DMS114 treated with DMSO at 0.1 percent for 48 hours (cell line): ENCODE measurements around the gene PAIP2.
"Not testable (repeated sequence)": the region's sequence is repeated elsewhere in the genome, so short reads cannot be mapped to it uniquely, and the experiment has no call there.

Experiments
- DNase-seq: peaks from one replicate; lab custom pipeline; 2025; ENCODE audit not compliant: unreplicated experiment; lab: John Stamatoyannopoulos, UW

PAIP2 gene

DNA sequence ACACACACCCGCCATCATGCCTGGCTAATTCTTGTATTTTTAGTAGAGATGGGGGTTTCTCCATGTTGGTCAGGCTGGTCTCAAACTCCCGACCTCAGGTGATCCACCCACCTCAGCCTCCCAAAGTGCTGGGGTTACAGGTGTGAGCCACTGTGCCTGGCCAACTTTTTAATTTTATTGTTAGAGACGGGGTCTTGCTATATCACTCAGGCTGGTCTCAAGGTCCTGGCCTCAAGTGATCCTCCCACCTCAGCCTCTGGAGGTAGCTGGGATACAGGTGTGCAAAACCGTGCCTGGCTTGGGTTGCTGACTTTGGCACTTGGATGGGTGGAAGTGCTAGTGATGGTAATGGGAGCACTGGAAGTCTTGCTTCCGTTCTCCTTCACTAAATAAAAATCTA, 67.5 kb downstream of the PAIP2 start:
- DNase-seq: not testable (repeated sequence)

DNA sequence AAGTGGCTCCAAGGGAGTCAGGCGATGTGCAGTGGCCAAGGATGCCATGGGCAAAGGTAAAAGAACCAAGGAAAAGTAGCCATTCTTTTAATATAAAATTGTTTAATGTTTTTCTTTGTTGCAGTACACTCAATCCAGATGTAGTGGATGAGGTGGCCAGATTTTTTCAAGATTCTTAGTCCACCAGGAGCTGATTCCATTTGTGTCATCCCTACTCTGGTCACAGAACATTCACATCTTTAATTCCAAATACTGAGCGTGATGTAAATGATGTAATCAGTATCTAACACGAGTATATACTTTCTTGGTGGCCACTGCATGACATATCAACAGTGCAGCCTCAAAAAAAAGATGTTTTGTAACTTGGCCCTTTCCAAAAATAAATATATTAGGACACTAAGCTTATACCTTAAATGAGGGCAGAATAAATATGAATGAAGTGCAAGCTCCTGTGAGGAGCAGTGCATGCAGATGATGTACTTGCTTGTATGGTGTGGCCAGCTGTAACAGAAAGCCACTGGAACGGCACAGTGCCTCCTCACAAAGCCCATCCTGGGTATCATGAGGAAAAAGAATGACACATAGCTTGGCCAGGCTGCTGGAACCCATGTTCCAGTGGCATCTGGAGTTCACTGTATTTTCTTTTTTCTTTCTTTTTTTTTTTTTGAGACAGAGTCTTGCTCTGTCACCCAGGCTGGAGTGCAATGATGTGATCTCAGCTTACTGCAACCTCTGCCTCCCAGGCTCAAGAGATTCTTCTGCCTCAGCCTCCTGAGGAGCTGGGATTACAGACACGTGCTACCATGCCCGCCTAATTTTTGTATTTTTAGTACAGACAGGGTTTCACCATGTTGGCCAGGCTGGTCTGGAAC, 68.7 kb downstream of the PAIP2 start:
- no peak for DNase-seq

DNA sequence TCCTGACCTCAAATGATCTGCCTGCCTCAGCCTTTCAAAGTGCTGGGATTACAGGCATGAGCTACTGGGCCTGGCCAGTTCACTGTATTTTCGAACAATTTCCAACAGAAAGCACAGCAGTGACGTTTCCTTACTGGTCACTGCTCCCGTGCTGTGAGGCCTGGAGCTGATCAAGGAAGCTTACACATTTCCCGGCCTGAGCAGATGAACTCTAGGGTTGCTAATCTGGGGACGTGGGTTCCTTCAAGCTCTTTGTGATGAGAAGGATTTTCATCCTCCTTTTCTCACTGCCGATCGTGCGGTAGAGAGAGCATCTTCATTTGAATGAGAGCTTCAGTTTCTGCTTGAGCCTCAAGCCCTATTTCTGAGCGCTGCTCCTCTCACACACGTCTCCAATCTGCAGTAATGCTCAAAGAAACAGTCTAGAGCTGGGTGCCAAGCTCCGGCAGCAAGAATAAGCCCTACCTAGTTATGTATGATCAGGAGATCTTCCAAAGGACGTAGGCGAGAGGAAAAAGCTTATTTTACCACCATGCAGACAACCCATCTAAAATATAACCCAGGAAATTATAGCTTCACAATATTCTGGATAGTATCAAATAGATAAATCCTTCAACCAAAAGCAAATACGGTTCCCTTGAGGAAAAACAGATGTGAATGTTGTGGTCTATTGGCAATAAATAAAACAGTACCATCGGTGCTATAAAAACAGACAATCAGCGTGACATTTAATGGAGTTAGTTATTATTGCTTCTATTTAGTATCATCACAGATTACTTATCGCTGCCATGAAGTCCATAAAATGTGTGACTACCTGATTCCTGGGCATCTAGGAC, 69.6 kb downstream of the PAIP2 start:
- no peak for DNase-seq

DNA sequence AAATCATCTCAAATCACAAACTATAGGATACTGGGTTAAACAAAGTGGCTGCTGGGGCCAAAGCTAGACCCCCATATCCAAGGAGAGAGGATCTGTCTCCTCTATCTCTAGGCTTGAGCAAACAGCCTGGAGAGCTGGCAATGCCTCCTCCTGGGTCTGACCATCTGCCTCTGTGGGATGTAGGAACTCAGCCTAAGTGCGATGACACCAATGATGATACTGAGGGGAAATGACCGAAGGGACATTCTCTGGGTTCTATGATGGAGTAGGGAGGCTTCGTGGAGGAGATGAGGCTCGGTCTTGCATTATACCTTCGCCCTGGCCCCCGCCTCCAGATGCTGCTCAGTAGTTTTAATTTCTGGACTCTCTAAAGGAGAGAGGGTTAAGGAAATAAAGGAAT, 71.5 kb downstream of the PAIP2 start:
- no peak for DNase-seq

DNA sequence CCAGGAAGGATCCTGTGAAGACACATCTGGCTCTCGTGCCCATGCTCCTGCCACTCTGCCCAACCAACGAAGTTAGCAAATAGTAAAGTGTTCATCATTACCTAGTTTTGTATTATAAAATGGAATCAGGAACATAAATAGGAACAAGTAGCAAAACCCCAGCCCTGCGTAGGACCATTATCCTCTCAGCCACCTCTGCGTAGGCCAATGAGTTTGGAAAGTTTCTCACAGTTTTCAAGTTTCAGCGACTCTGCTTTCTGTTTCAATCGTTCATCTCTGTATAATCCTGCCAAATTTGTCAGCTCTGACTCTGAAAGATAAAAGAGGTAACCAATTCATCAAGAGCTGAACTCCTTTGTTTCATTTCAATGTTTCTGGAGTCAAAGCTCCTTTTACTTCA, 72.3 kb downstream of the PAIP2 start:
- DNase-seq: no peak

DNA sequence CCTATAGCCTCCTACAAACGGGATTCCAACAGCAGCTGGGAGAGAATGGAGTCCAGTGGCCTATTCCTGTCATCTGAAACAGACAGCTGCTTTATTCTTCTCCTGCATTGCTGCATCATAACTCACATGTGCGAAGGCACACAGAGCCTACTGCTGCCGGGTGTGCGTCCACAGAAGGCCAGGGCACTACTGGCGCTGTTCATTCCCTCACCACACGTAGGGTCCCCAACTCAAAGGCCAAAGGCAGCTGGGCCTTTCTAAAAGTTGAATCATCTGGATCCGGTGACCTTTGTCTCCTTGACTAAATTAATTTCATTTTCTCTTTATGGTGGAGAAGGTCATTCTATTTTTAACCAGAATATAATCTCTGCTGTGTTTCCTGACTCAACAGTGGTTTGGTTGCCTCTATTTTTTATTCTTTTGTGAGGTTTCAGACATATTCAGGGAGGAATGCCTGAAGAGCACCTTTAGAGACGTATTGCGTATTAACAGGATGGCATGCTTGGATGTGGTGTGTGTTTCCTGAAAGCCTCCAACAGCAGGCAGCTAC, 73.0 kb downstream of the PAIP2 start:
- DNase-seq: no peak

DNA sequence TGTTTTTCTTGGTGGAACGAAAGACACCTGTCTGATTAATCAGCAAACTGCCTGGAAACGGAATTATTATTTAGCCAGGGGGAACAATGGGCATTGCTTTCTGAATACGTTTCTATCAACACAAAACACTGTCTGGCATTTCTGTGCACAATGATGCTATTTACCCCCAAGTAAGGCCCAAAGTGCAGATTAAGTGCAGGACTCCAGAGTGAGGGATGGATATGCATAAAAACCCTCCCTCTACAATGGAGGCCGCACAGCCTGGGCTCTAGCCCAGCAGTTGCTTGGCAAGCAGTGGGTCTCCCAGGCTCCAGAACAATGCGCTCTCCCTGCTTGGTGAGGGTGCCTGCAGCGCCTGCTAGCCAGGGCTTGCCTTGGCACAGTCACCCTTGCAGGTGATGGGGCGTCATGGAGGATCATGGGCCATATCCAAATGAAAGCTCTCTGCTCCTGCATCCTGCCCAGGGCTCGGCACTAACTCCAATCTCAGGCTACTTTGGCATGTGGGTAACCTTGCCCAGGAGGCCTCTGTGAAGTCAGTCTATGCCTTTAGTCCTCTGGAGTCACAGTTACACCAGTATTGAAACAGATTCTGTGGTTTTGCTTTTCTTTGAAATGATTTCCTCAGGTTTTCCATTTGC, 73.7 kb downstream of the PAIP2 start:
- no peak for DNase-seq

DNA sequence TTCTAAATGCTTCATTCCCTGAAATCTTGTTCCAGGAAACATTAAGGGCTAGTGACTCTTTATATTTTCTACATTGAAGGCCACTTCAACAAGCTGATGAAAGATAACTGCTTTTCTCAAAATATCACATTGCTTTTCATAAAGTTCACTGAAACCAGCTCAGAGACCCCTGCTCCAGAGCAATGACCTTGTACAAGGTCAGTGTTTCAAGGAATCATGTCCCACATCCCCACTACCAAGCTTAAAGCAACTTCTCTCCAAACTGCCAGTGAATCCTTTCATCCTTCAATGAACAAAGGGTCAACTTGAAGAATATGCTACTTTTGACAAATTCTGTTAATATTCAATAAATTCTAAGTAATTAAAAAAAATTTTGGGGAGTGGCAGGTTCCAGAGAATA, 74.2 kb downstream of the PAIP2 start:
- DNase-seq: no peak

DNA sequence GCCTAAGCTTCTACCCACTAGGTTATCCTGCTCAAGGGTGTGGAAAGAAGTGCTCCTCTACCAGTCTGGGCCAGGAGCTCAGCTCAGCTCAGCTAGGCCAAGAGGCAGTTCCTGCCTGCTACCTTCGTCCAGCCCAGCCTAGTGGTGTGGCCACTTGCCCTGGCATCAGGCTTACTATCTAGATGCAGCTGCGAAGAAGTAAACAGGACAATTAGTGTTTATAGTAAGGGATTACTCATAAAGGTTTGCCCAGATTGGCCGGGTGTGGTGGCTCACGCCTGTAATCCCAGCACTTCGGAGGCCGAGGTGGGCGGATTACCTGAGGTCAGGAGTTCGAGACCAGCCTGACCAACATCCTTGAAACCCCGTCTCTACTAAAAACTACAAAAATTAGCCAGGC, 75.0 kb downstream of the PAIP2 start:
- no peak for DNase-seq

DNA sequence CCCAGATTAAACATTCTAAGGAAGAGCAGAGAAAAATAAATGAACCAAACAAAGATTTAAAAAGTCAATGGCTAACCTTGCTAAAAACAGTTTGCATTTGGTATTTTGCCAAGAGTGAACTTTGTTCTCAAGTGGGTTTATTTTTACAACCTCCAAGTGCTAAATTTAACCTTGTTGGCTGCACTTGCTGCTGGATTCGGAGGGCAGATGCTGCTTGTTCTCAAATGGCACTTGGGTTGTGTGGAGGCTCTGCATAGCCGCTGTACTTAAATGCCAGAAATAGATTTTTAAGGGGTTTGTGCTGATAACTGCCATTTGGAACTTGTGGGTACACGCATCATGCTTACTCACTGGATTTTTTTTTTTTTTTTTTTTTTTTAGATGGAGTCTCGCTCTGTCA, 75.6 kb downstream of the PAIP2 start:
- DNase-seq: no peak

DNA sequence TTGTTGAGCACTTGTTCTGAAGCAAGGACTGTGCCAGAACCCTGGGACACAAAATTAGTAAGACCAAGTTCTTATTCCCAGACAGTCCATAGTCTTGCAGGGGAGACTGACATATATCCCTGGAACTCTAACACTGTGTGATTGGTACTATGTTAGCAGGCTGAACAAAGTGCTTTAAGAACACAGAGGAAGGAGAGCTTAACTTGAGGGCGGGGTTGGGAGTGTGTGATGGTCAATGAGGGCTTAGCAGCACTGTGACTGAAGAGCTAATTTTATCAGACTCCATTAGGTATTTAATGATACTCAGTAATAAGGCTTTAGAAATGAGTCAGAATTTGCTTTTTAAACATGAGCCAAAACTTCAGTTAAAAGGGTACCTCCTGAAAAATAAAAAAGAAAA, 77.1 kb downstream of the PAIP2 start:
- no peak for DNase-seq
